Muscle of leg (tissue), 11 donors: ENCODE results near the gene ADGRG1. TPM values are rescaled to one million over a fixed set of nuclear protein-coding genes. Genes with fewer than 3 reads are reported as not detected.
A peak's percentile ranks its signal among the peaks of the same experiment; 100 is the strongest.
"Not testable (repeated sequence)": the region's sequence is repeated elsewhere in the genome, so short reads cannot be mapped to it uniquely, and the experiment has no call there.

Source experiments
- DNase-seq: peaks from one replicate; pipeline ENCODE4 v3.0.0; 2013
- H3K27ac ChIP-seq: one replicate; pipeline ENCODE4 v1.5.1; 2013; ENCODE audit warnings: mild to moderate bottlenecking, low read length, control low read depth
- H3K27me3 ChIP-seq: one replicate; pipeline ENCODE4 v1.6.1; 2013; ENCODE audit warnings: low read length; ENCODE audit not compliant: control insufficient read depth, insufficient read depth
- H3K36me3 ChIP-seq: one replicate; pipeline ENCODE4 v1.6.1; 2013; ENCODE audit warnings: low read length; ENCODE audit not compliant: control insufficient read depth, insufficient read depth
- H3K4me1 ChIP-seq: one replicate; pipeline ENCODE4 v1.6.1; 2013; ENCODE audit warnings: low read length; ENCODE audit not compliant: control insufficient read depth, insufficient read depth
- H3K4me3 ChIP-seq: one replicate; pipeline ENCODE4 v1.5.1; 2013; ENCODE audit warnings: low read length, control low read depth
- H3K9me3 ChIP-seq: replicated peaks from 2 replicates; pipeline ENCODE4 v1.6.1; 2013; ENCODE audit warnings: low read depth, low read length; ENCODE audit not compliant: control insufficient read depth
- WGBS: methylation state at CpG from one replicate; pipeline ENCODE4 v1.1.5; 2013; ENCODE audit warnings: missing lambda C conversion rate; ENCODE audit not compliant: insufficient coverage; 5-methylcytosine and 5-hydroxymethylcytosine counted together
- polyA plus RNA-seq, 8 donors: library from polyadenylated mRNA; unstranded; fragments of 120-200 nt; gene quantifications; one replicate each; pipeline versions ENCODE4 v1.2.1 to v1.2.3, GENCODE V29; 2013; ENCODE audit warnings: inconsistent platforms in 1 of 8, low replicate concordance in 1 of 8; ENCODE audit not compliant: insufficient read length in 8 of 8, insufficient read depth in 1 of 8
- total RNA-seq: library from RNA; stranded (reverse); fragments of 120-200 nt; gene quantifications from one replicate; pipeline ENCODE4 v1.2.4, GENCODE V29; 2013

ADGRG1 gene
- total and polyA plus RNA-seq, 9 donors = 1.9 to 13.0 (median 5.5) TPM

- peaks cover 8% of the 10 kb centered on the region for H3K4me1 ChIP-seq
- no peaks in the 10 kb centered on the region for H3K36me3 ChIP-seq
- peaks cover 5% of the 10 kb centered on the region for H3K9me3 ChIP-seq
- no peak overlapping the region for H3K27ac ChIP-seq
- peaks cover 2% of the 10 kb centered on the region for H3K27me3 ChIP-seq
- H3K4me3 ChIP-seq = no peak overlapping the region
- 72% methylated on average over 3 of the region's 3 CpGs for WGBS
- no peak for DNase-seq
Observed at GRCh38 chr16:57593021-57593420, 35.4 kb upstream of the ADGRG1 start.

- no CpG with 5 or more reads among the region's 1 CpG for WGBS
- DNase-seq = no peak
- Histone ChIP-seq H3K36me3 (no peaks in the 10 kb centered on the region), H3K27me3 (peaks cover 2% of the 10 kb centered on the region), H3K9me3 (peaks cover 8% of the 10 kb centered on the region), H3K4me3 (no peak overlapping the region), H3K27ac (no peak overlapping the region), H3K4me1 (peaks cover 8% of the 10 kb centered on the region)
Observed at GRCh38 chr16:57593990-57594389, 34.4 kb upstream of the ADGRG1 start.

- no peak overlapping the region for H3K4me3 ChIP-seq
Observed at GRCh38 chr16:57594531-57595031, 33.8 kb upstream of the ADGRG1 start.

GRCh38 chr16:57596234-57596633, 32.2 kb upstream of the ADGRG1 start:
- not testable (repeated sequence) for DNase-seq
- WGBS = no CpG with 5 or more reads among the region's 4 CpGs

More at GRCh38 chr16:57594531-57595031, 33.8 kb upstream of the ADGRG1 start:
- WGBS = 100% methylated on average over 1 of the region's 4 CpGs
- no peaks in the 10 kb centered on the region for H3K27me3 ChIP-seq
- no peak for DNase-seq
- H3K36me3 ChIP-seq = no peaks in the 10 kb centered on the region
- peaks cover 8% of the 10 kb centered on the region for H3K9me3 ChIP-seq
- H3K4me1 ChIP-seq = peaks cover 8% of the 10 kb centered on the region
- H3K27ac ChIP-seq = no peak overlapping the region

GRCh38 chr16:57598437-57598836, 30.0 kb upstream of the ADGRG1 start:
- no peak for DNase-seq

More at GRCh38 chr16:57596234-57596633, 32.2 kb upstream of the ADGRG1 start:
- not testable (repeated sequence) for H3K4me1 ChIP-seq, H3K36me3 ChIP-seq, H3K27ac ChIP-seq, H3K27me3 ChIP-seq, H3K9me3 ChIP-seq, H3K4me3 ChIP-seq

GRCh38 chr16:57600048-57600835, 28.2 kb upstream of the ADGRG1 start:
- no peak overlapping the region for H3K4me3 ChIP-seq
- peak; percentile 28 for DNase-seq
- no peak overlapping the region for H3K27ac ChIP-seq
- H3K27me3 ChIP-seq = no peaks in the 10 kb centered on the region
- H3K9me3 ChIP-seq = peaks cover 8% of the 10 kb centered on the region
- peaks cover 10% of the 10 kb centered on the region for H3K4me1 ChIP-seq
- no peaks in the 10 kb centered on the region for H3K36me3 ChIP-seq
- 17% methylated on average over 12 of the region's 12 CpGs for WGBS

More at GRCh38 chr16:57598437-57598836, 30.0 kb upstream of the ADGRG1 start:
- Histone ChIP-seq H3K9me3 (peaks cover 8% of the 10 kb centered on the region), H3K27me3 (no peaks in the 10 kb centered on the region), H3K4me3 (no peak overlapping the region), H3K36me3 (no peaks in the 10 kb centered on the region), H3K27ac (no peak overlapping the region), H3K4me1 (peaks cover 7% of the 10 kb centered on the region)

GRCh38 chr16:57600952-57601580, 27.4 kb upstream of the ADGRG1 start:
- no peak overlapping the region for H3K4me3 ChIP-seq
- H3K9me3 ChIP-seq = peaks cover 8% of the 10 kb centered on the region
- peaks cover 10% of the 10 kb centered on the region for H3K4me1 ChIP-seq
- no peak for DNase-seq
- no peaks in the 10 kb centered on the region for H3K36me3 ChIP-seq
- H3K27me3 ChIP-seq = no peaks in the 10 kb centered on the region
- no CpG with 5 or more reads among the region's 2 CpGs for WGBS
- H3K27ac ChIP-seq = no peak overlapping the region

- WGBS = 56% methylated on average over 6 of the region's 10 CpGs
Observed at GRCh38 chr16:57601801-57602478, 26.5 kb upstream of the ADGRG1 start.

GRCh38 chr16:57603115-57604024, 25.1 kb upstream of the ADGRG1 start:
- DNase-seq = peak; percentile 32
- WGBS = 67% methylated on average over 11 of the region's 17 CpGs
- Histone ChIP-seq H3K4me3 (no peak overlapping the region), H3K27ac (no peak overlapping the region), H3K9me3 (peaks cover 1% of the 10 kb centered on the region), H3K4me1 (peaks cover 23% of the 10 kb centered on the region), H3K36me3 (no peaks in the 10 kb centered on the region), H3K27me3 (no peaks in the 10 kb centered on the region)

More at GRCh38 chr16:57601801-57602478, 26.5 kb upstream of the ADGRG1 start:
- H3K4me1 ChIP-seq = peaks cover 18% of the 10 kb centered on the region
- no peak overlapping the region for H3K4me3 ChIP-seq
- H3K9me3 ChIP-seq = peaks cover 6% of the 10 kb centered on the region
- H3K36me3 ChIP-seq = no peaks in the 10 kb centered on the region
- peak overlapping the region; percentile 29 for H3K27ac ChIP-seq
- no peak for DNase-seq
- H3K27me3 ChIP-seq = no peaks in the 10 kb centered on the region
